ENCODE results near the gene MAP1LC3A. TPM values are rescaled to one million over a fixed set of nuclear protein-coding genes. Genes with fewer than 3 reads are reported as not detected.

The MAP1LC3A gene
- total RNA-seq, 1 donor from 2014 or later = 17.3 TPM

GRCh38 chr20:34574426-34574825 lies 15.9 kb downstream of the MAP1LC3A start:
- intact Hi-C loops (cut with micrococcal nuclease) = no loop called here

- intact Hi-C loops (cut with micrococcal nuclease) = no loop called here
Observed at GRCh38 chr20:34574861-34575260, 16.3 kb downstream of the MAP1LC3A start.

GRCh38 chr20:34575271-34575670 lies 16.8 kb downstream of the MAP1LC3A start:
- intact Hi-C loops (cut with micrococcal nuclease) = no loop called here

GRCh38 chr20:34575756-34576155 lies 17.2 kb downstream of the MAP1LC3A start:
- intact Hi-C loops (cut with micrococcal nuclease) = no loop called here

- intact Hi-C loops (cut with micrococcal nuclease) = no loop called here
Observed at GRCh38 chr20:34577061-34577460, 18.5 kb downstream of the MAP1LC3A start.

- intact Hi-C loops (cut with micrococcal nuclease) = no loop called here
Observed at GRCh38 chr20:34578025-34578424, 19.5 kb downstream of the MAP1LC3A start.

- intact Hi-C loops (cut with micrococcal nuclease) = no loop called here
Observed at GRCh38 chr20:34578521-34578920, 20.0 kb downstream of the MAP1LC3A start.

- intact Hi-C loops (cut with micrococcal nuclease) = no loop called here
Observed at GRCh38 chr20:34579191-34579978, 20.9 kb downstream of the MAP1LC3A start.

GRCh38 chr20:34579979-34580940 lies 21.7 kb downstream of the MAP1LC3A start:
- intact Hi-C loops (cut with micrococcal nuclease) = loop anchor here (1.0 to 2.0 kb wide), 3 partner anchors 21 to 124 kb away; partner anchors contain the start of genes MAP1LC3A, PIGU and TP53INP2

GRCh38 chr20:34581341-34582184 lies 23.0 kb downstream of the MAP1LC3A start:
- intact Hi-C loops (cut with micrococcal nuclease) = loop anchor here (2.0 kb wide), 1 partner anchor 23 kb away; the partner anchor contains the start of gene MAP1LC3A

- intact Hi-C loops (cut with micrococcal nuclease) = no loop called here
Observed at GRCh38 chr20:34582221-34582620, 23.7 kb downstream of the MAP1LC3A start.

GRCh38 chr20:34582911-34583310 lies 24.4 kb downstream of the MAP1LC3A start:
- intact Hi-C loops (cut with micrococcal nuclease) = no loop called here

GRCh38 chr20:34583544-34583943 lies 25.0 kb downstream of the MAP1LC3A start:
- intact Hi-C loops (cut with micrococcal nuclease) = no loop called here

- intact Hi-C loops (cut with micrococcal nuclease) = no loop called here
Observed at GRCh38 chr20:34585019-34585418, 26.5 kb downstream of the MAP1LC3A start.

- intact Hi-C loops (cut with micrococcal nuclease) = no loop called here
Observed at GRCh38 chr20:34586488-34587163, 28.1 kb downstream of the MAP1LC3A start.

GRCh38 chr20:34595377-34596184 lies 37.1 kb downstream of the MAP1LC3A start:
- intact Hi-C loops (cut with micrococcal nuclease) = no loop called here

GRCh38 chr20:34600892-34601653 lies 42.6 kb downstream of the MAP1LC3A start:
- intact Hi-C loops (cut with micrococcal nuclease) = no loop called here

GRCh38 chr20:34604980-34605788 lies 46.7 kb downstream of the MAP1LC3A start:
- intact Hi-C loops (cut with micrococcal nuclease) = no loop called here

Data from T-helper 1 cell treated with Interleukin-12 subunit alpha and Interleukin-12 subunit beta and Interleukin-4 antibody, amounts not matched to agents 30 ng/mL and 1 ng/mL, for 36 hours (primary cell).